Natural killer cell (primary cell): ENCODE data around the gene SYTL5. TPM values are rescaled to one million over a fixed set of nuclear protein-coding genes. Genes with fewer than 3 reads are reported as not detected.

Experiments
- total RNA-seq, 4 donors: library from RNA; stranded (reverse); fragments of 120-200 nt in 1 of 4; gene quantifications; one replicate each; pipeline versions ENCODE4 v1.2.3 to v1.2.4, GENCODE V29; 2013 to 2022

SYTL5 gene
- total RNA-seq, 3 donors from 2014 or later (not counting 1 experiment from before 2014, with no cell fraction given), result 0.05 TPM; not detected in 2

Other genes with a start within 250 kb of the SYTL5 start
- gene CYBB, start 226.5 kb upstream of the SYTL5 start, total RNA-seq, result 10 to 100 TPM; 11.3 to 25.6 (median 20.9) TPM
- 10 to 100 TPM; 18.1 to 25.0 (median 18.4) TPM for gene DYNLT3, start 159.0 kb upstream of the SYTL5 start, total RNA-seq
- under 1 TPM in 1 of 3 donors, not detected in 2; 0.20 TPM for gene SRPX, start 214.3 kb downstream of the SYTL5 start, total RNA-seq